IPS-15b (cell line): Measurements from ENCODE around the gene DUSP12.
"Not testable (repeated sequence)": the region's sequence is repeated elsewhere in the genome, so short reads cannot be mapped to it uniquely, and the experiment has no call there.

Experiments
- H3K27me3 ChIP-seq: one replicate; pipeline ENCODE4 v1.6.1; 2013; ENCODE audit warnings: low read length; ENCODE audit not compliant: control insufficient read depth, insufficient read depth
- H3K36me3 ChIP-seq: one replicate; pipeline ENCODE4 v1.6.1; 2013; ENCODE audit warnings: low read length; ENCODE audit not compliant: control insufficient read depth, insufficient read depth
- H3K4me1 ChIP-seq: one replicate; pipeline ENCODE4 v1.6.1; 2013; ENCODE audit warnings: mild to moderate bottlenecking, low read length; ENCODE audit not compliant: control insufficient read depth, insufficient read depth
- H3K4me3 ChIP-seq: one replicate; pipeline ENCODE4 v1.5.1; 2013; ENCODE audit warnings: low read depth, low read length
- H3K9ac ChIP-seq: one replicate; pipeline ENCODE4 v1.6.1; 2013; ENCODE audit warnings: low read depth, mild to moderate bottlenecking, low read length
- H3K9me3 ChIP-seq: one replicate; pipeline ENCODE4 v1.6.1; 2013; ENCODE audit warnings: mild to moderate bottlenecking, low read length; ENCODE audit not compliant: control insufficient read depth, insufficient read depth

DUSP12 gene

GRCh38 chr1:161763522-161764098, 14.0 kb downstream of the DUSP12 start:
- no peaks in the 10 kb centered on the region for H3K9me3 ChIP-seq
- no peak overlapping the region for H3K9ac ChIP-seq
- no peaks in the 10 kb centered on the region for H3K36me3 ChIP-seq
- no peaks in the 10 kb centered on the region for H3K27me3 ChIP-seq
- H3K4me1 ChIP-seq: no peaks in the 10 kb centered on the region
- H3K4me3 ChIP-seq: no peak overlapping the region

DNA sequence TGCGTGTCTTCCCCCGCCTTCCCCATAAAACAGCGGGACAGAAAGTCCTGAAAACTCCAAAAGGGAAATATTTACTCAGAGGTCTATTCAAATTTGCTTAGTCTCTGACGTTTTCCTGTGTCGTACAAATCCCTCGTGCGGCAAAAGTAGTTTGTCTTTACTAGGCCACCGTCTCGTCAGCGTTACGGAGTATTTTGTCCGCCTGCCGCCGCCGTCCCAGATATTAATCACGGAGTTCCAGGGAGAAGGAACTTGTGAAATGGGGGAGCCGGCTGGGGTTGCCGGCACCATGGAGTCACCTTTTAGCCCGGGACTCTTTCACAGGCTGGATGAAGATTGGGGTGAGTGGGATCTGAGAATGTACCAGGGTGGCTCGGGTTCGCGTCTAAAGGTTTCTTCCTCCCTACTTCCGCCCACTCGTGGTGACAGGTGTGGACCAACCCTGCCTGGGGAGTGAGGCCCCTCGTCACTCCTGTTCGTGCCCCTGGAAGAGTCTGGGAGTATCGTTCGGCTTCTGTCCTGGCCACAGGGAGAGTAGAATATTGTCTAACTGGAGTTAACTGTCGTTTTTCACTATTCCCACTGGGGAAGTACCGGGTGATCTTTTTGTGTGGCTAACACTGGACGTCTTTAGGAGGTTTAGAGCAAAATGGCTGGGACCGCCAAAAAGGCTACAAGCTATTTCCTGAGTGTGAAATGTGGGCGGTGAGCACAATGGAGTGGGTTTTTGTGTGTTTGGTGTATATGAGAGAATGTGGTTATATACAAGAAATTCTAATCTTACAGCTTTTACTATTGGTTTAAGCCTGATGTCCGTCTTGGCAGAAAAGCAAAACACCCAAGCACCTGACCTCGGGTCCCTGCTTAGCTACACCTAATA, 16.8 kb downstream of the DUSP12 start, which contains the start of gene ATF6:
TSS of gene ATF6 (plus strand) at position 219 of the 880 bp plus-strand sequence. CDS start at position 260, 41 bp downstream.
- no peaks in the 10 kb centered on the region for H3K4me1 ChIP-seq
- H3K36me3 ChIP-seq: no peaks in the 10 kb centered on the region
- H3K27me3 ChIP-seq: no peaks in the 10 kb centered on the region
- peak within 1 kb of the TSS; percentile 98 for H3K4me3 ChIP-seq
- peak within 1 kb of the TSS; percentile 77 for H3K9ac ChIP-seq
- no peaks in the 10 kb centered on the region for H3K9me3 ChIP-seq

DNA sequence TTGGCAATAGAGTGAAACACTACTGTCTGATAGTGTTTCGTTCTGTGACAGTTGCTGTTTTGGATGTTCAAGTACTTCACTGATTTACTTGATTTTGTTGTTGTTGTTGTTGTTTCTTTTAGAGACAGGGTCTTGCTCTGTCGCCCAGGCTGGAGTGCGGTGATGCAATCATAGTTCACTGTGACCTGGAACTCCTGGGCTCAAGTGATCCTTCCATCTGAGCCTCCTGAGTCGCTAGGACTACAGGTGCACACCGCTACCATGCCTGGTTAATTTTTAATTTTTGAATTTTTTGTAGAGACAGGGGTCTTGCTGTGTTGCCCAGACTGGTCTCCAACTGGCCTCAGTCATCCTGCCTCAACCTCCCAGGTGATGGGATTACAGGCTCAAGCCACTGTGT, 18.9 kb downstream of the DUSP12 start:
- Histone ChIP-seq H3K4me1 (no peaks in the 10 kb centered on the region), H3K4me3 (no peak overlapping the region), H3K9ac (no peak overlapping the region), H3K9me3 (no peaks in the 10 kb centered on the region), H3K36me3 (no peaks in the 10 kb centered on the region), H3K27me3 (no peaks in the 10 kb centered on the region)

DNA sequence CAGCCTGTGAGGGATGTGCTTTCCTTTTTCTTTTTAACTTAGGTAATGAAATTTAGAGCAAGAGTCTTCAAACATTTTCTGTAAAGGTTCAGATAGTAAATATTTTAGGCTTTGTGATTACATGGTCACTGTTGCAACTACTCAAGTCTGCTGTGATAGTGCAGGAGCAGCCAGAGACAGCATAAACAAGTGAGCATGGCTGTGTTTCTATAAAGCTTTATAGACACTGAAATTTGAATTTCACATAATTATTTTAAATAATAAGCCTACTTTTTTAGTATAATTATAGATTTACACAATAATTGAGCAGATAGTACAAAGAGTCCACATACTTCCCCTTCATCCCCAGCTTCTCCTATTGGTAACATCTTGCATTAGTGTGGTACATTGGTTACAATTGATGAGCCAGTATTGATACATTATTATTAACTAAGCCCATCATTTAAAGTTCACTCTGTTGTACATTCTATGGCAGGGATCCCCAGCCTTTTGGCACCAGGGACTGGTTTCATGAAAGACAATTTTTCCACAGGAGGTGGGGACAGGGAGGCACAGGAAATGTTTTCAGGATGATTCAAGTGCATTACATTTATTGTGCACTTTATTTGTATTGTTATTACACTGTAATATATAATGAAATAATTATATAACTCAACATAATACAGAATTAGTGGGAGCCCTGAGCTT, 19.5 kb downstream of the DUSP12 start:
- H3K4me1 ChIP-seq: no peaks in the 10 kb centered on the region
- no peaks in the 10 kb centered on the region for H3K9me3 ChIP-seq
- H3K27me3 ChIP-seq: no peaks in the 10 kb centered on the region
- H3K4me3 ChIP-seq: no peak overlapping the region
- H3K36me3 ChIP-seq: no peaks in the 10 kb centered on the region
- no peak overlapping the region for H3K9ac ChIP-seq

GRCh38 chr1:161769673-161770045, 20.1 kb downstream of the DUSP12 start:
- not testable (repeated sequence) for H3K27me3 ChIP-seq, H3K9me3 ChIP-seq, H3K36me3 ChIP-seq, H3K4me3 ChIP-seq, H3K9ac ChIP-seq, H3K4me1 ChIP-seq

DNA sequence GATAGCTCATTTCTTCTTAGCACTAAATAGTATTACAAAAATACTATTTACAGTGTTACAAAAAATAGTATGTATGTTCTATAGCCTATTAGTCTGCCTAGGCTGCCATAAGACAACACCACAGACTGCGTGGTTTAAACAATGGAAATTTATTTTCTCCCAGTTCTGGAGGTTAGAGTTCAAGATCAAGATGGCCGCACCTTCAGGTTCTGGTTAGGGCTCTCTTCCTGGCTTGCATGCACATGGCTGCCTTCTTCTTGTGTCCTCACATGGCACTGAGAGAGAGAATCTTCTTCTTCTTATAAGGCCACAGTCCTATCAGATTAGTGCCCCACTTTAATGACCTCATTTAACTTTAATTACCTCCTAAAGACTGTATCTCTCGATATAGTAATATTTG, 20.7 kb downstream of the DUSP12 start:
- no peaks in the 10 kb centered on the region for H3K4me1 ChIP-seq
- H3K27me3 ChIP-seq: no peaks in the 10 kb centered on the region
- no peak overlapping the region for H3K4me3 ChIP-seq
- no peaks in the 10 kb centered on the region for H3K36me3 ChIP-seq
- H3K9me3 ChIP-seq: no peaks in the 10 kb centered on the region
- no peak overlapping the region for H3K9ac ChIP-seq

DNA sequence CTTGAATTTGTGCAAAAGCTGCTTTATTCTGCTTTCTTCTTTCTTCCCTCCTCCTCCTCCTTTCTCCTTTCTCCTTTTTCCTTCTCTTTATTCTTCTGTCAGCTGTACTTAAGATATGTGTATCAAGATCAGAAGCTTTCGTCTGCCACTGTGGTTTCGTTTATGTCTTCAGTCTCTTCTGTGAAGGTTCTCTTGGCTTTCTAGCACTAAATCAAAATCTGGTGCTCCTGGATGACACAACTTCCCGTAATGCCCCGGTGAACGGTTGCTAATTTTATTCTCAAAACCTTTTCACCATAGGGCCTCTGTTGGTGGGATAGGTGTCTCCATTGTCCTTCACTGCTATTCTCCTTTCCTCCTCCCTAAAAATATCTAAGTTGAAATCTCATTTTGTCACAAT, 21.6 kb downstream of the DUSP12 start:
- Histone ChIP-seq H3K36me3 (no peaks in the 10 kb centered on the region), H3K4me3 (no peak overlapping the region), H3K4me1 (no peaks in the 10 kb centered on the region), H3K27me3 (no peaks in the 10 kb centered on the region), H3K9ac (no peak overlapping the region), H3K9me3 (no peaks in the 10 kb centered on the region)

- Histone ChIP-seq H3K4me1 (no peaks in the 10 kb centered on the region), H3K9me3 (no peaks in the 10 kb centered on the region), H3K27me3 (no peaks in the 10 kb centered on the region), H3K4me3 (no peak overlapping the region), H3K9ac (no peak overlapping the region), H3K36me3 (no peaks in the 10 kb centered on the region)
Measured at GRCh38 chr1:161771973-161772372, 22.4 kb downstream of the DUSP12 start.

- no peak overlapping the region for H3K9ac ChIP-seq
- H3K27me3 ChIP-seq: no peaks in the 10 kb centered on the region
- no peaks in the 10 kb centered on the region for H3K9me3 ChIP-seq
- no peaks in the 10 kb centered on the region for H3K36me3 ChIP-seq
- H3K4me1 ChIP-seq: no peaks in the 10 kb centered on the region
- no peak overlapping the region for H3K4me3 ChIP-seq
Measured at GRCh38 chr1:161772397-161772796, 22.8 kb downstream of the DUSP12 start.

- H3K4me3 ChIP-seq: no peak overlapping the region
- no peaks in the 10 kb centered on the region for H3K27me3 ChIP-seq
- H3K9ac ChIP-seq: no peak overlapping the region
- no peaks in the 10 kb centered on the region for H3K36me3 ChIP-seq
- no peaks in the 10 kb centered on the region for H3K9me3 ChIP-seq
- H3K4me1 ChIP-seq: no peaks in the 10 kb centered on the region
Measured at GRCh38 chr1:161773791-161774190, 24.2 kb downstream of the DUSP12 start.

GRCh38 chr1:161777261-161777660, 27.7 kb downstream of the DUSP12 start:
- Histone ChIP-seq H3K36me3 (no peaks in the 10 kb centered on the region), H3K4me3 (no peak overlapping the region), H3K27me3 (no peaks in the 10 kb centered on the region), H3K4me1 (no peaks in the 10 kb centered on the region), H3K9me3 (no peaks in the 10 kb centered on the region), H3K9ac (no peak overlapping the region)

GRCh38 chr1:161778522-161778921, 28.9 kb downstream of the DUSP12 start:
- H3K36me3 ChIP-seq: no peaks in the 10 kb centered on the region
- no peak overlapping the region for H3K9ac ChIP-seq
- H3K4me3 ChIP-seq: no peak overlapping the region
- no peaks in the 10 kb centered on the region for H3K27me3 ChIP-seq
- H3K9me3 ChIP-seq: no peaks in the 10 kb centered on the region
- H3K4me1 ChIP-seq: no peaks in the 10 kb centered on the region
